Astrocyte (in vitro differentiated cells and primary cell): ENCODE measurements around the gene TMEM116. TPM values are rescaled to one million over a fixed set of nuclear protein-coding genes. Genes with fewer than 3 reads are reported as not detected.
A peak's percentile ranks its signal among the peaks of the same experiment; 100 is the strongest.

Source experiments
- DNase-seq: peaks from one replicate; pipeline ENCODE4 v3.0.0-alpha.2; 2010; ENCODE audit warnings: low read depth
- FAIRE-seq: peaks from 2 replicates; lab custom pipeline; 2011; peaks lifted over from hg19 to GRCh38; lab: Jason Lieb, UNC
- H2AFZ ChIP-seq: 2 replicates; pipeline ENCODE4 v1.6.0; 2012; ENCODE audit warnings: low read depth, low read length, inconsistent platforms
- H3K27ac ChIP-seq: 2 replicates; pipeline ENCODE4 v1.5.1; 2011; ENCODE audit warnings: low read depth, low read length, inconsistent platforms
- H3K27me3 ChIP-seq: 2 replicates; pipeline ENCODE4 v1.6.0; 2011; ENCODE audit warnings: low read length, inconsistent platforms; ENCODE audit not compliant: insufficient read depth
- H3K36me3 ChIP-seq: 2 replicates; pipeline ENCODE4 v1.5.1; 2011; ENCODE audit warnings: low read length, inconsistent platforms; ENCODE audit not compliant: insufficient read depth
- H3K4me1 ChIP-seq: 2 replicates; pipeline ENCODE4 v1.5.1; 2011; ENCODE audit warnings: low read length, inconsistent platforms; ENCODE audit not compliant: insufficient read depth
- H3K4me2 ChIP-seq: 2 replicates; pipeline ENCODE4 v1.6.0; 2012; ENCODE audit warnings: low read length, inconsistent platforms
- H3K4me3 ChIP-seq: 2 replicates; pipeline ENCODE4 v1.5.1; 2011; ENCODE audit warnings: low read depth, mild to moderate bottlenecking, low read length, inconsistent platforms; ENCODE audit not compliant: insufficient read depth
- H3K79me2 ChIP-seq: 2 replicates; pipeline ENCODE4 v1.6.0; 2012; ENCODE audit warnings: mild to moderate bottlenecking, low read length, inconsistent platforms; ENCODE audit not compliant: insufficient read depth
- H3K9ac ChIP-seq: 2 replicates; pipeline ENCODE4 v1.6.0; 2012; ENCODE audit warnings: mild to moderate bottlenecking, low read length, inconsistent platforms
- H3K9me3 ChIP-seq: 2 replicates; pipeline ENCODE4 v1.5.1; 2012; ENCODE audit warnings: low read depth, mild to moderate bottlenecking, low read length, inconsistent platforms; ENCODE audit not compliant: insufficient read depth
- H4K20me1 ChIP-seq: 2 replicates; pipeline ENCODE4 v1.6.0; 2012; ENCODE audit warnings: low read length, inconsistent platforms; ENCODE audit not compliant: insufficient read depth
- H3K27ac Mint-ChIP-seq: one replicate; pipeline ENCODE4 v1.8.0; 2021; ENCODE audit warnings: mild to moderate bottlenecking, mixed read lengths; ENCODE audit not compliant: unreplicated experiment
- H3K27me3 Mint-ChIP-seq: one replicate; pipeline ENCODE4 v1.8.0; 2021; ENCODE audit warnings: low read depth, mixed read lengths; ENCODE audit not compliant: unreplicated experiment
- H3K36me3 Mint-ChIP-seq: one replicate; pipeline ENCODE4 v1.8.0; 2021; ENCODE audit warnings: low read depth, mixed read lengths; ENCODE audit not compliant: unreplicated experiment
- H3K4me1 Mint-ChIP-seq: one replicate; pipeline ENCODE4 v1.8.0; 2021; ENCODE audit warnings: low read depth, mixed read lengths; ENCODE audit not compliant: unreplicated experiment
- H3K4me3 Mint-ChIP-seq: one replicate; pipeline ENCODE4 v1.8.0; 2021; ENCODE audit warnings: mild to moderate bottlenecking, moderate library complexity, mixed read lengths; ENCODE audit not compliant: unreplicated experiment
- H3K9me3 Mint-ChIP-seq: one replicate; pipeline ENCODE4 v1.8.0; 2021; ENCODE audit warnings: mild to moderate bottlenecking, mixed read lengths; ENCODE audit not compliant: unreplicated experiment
- EZH2 ChIP-seq: IDR thresholded peaks from 2 replicates; pipeline ENCODE4 v1.6.1; 2012; ENCODE audit warnings: mild to moderate bottlenecking, low read length, inconsistent platforms; ENCODE audit not compliant: insufficient read depth
- total RNA-seq: library from RNA; stranded (reverse); gene quantifications from 2 replicates; pipeline ENCODE4 v1.2.1, GENCODE V29; 2021
- TF ChIP-seq, protein P1 (sequence below): IDR thresholded peaks from 2 replicates; pipeline ENCODE4 v1.5.1; 2011; ENCODE audit warnings: low read depth, mild to moderate bottlenecking, inconsistent platforms, low read length, moderate library complexity; ENCODE audit not compliant: insufficient read depth

The TMEM116 gene
- total RNA-seq, 1 donor from 2014 or later, result 7.5 TPM

DNA sequence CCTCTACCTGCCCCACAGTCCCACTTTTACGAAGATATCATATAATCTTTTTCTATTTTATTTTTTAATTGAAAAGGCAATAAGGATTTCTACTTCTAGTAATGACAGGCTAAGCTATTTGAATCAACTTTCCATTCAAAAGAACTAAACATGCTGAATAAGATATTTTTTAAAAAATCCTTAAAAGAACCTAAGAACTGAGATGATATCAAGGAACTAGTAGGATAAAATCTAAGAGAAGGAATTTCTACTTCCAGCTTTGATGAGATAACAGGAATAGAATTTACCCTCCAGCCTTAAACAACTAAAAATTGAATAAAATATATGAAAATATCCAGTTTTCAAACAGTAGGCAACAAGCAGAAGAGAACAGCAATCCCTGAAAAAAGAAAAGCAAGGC lies 69.0 kb downstream of the TMEM116 start:
- Histone ChIP-seq H3K27ac (no peak overlapping the region), H3K36me3 (no peaks in the 10 kb centered on the region), H3K27me3 (no peaks in the 10 kb centered on the region), H3K9ac (no peak overlapping the region), H4K20me1 (no peaks in the 10 kb centered on the region), H2AFZ (no peak overlapping the region), H3K4me3 (no peak overlapping the region), H3K79me2 (no peaks in the 10 kb centered on the region), H3K9me3 (no peaks in the 10 kb centered on the region), H3K4me1 (peaks cover 5% of the 10 kb centered on the region), H3K4me2 (no peak overlapping the region)
- FAIRE-seq (no peak), DNase-seq (no peak)
- Mint-ChIP-seq H3K9me3 (no peaks in the 10 kb centered on the region), H3K36me3 (no peaks in the 10 kb centered on the region), H3K4me3 (no peak overlapping the region), H3K27me3 (no peaks in the 10 kb centered on the region), H3K27ac (no peak overlapping the region), H3K4me1 (peaks cover 3% of the 10 kb centered on the region)
- TF ChIP-seq EZH2, result no peak
- TF ChIP-seq, protein P1, sequence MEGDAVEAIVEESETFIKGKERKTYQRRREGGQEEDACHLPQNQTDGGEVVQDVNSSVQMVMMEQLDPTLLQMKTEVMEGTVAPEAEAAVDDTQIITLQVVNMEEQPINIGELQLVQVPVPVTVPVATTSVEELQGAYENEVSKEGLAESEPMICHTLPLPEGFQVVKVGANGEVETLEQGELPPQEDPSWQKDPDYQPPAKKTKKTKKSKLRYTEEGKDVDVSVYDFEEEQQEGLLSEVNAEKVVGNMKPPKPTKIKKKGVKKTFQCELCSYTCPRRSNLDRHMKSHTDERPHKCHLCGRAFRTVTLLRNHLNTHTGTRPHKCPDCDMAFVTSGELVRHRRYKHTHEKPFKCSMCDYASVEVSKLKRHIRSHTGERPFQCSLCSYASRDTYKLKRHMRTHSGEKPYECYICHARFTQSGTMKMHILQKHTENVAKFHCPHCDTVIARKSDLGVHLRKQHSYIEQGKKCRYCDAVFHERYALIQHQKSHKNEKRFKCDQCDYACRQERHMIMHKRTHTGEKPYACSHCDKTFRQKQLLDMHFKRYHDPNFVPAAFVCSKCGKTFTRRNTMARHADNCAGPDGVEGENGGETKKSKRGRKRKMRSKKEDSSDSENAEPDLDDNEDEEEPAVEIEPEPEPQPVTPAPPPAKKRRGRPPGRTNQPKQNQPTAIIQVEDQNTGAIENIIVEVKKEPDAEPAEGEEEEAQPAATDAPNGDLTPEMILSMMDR, result no peak

DNA sequence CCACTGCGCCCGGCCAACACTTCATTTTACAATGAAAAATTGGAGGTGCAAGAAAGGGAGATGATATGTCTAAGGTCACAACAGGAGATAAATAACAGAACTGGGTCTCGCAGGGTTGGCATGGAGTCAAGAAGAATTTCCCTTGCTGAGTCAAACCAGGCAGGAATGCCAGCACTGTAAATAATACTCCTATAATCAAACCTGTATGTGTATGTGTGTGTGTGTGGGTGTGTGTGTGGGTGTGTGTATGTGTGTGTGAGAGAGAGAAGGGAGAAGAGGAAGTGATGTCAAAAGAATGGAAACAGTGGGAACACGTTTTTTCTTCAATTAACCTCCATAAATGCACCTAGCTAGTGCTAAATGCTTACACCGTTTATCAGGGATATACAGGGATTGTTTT lies 70.4 kb downstream of the TMEM116 start:
- Mint-ChIP-seq H3K9me3 (no peaks in the 10 kb centered on the region), H3K4me1 (peaks cover 4% of the 10 kb centered on the region), H3K27ac (no peak overlapping the region), H3K36me3 (no peaks in the 10 kb centered on the region), H3K27me3 (no peaks in the 10 kb centered on the region), H3K4me3 (no peak overlapping the region)
- no peaks in the 10 kb centered on the region for H3K79me2 ChIP-seq
- peak overlapping the region; percentile 15 for H3K9ac ChIP-seq
- peak overlapping the region; percentile 35 for H3K4me2 ChIP-seq
- DNase-seq (peak; percentile 75), FAIRE-seq (no peak)
- H3K4me1 ChIP-seq, result peaks cover 5% of the 10 kb centered on the region
- H3K27ac ChIP-seq, result no peak overlapping the region
- no peak for TF ChIP-seq EZH2
- TF ChIP-seq, protein P1, result no peak
- H4K20me1 ChIP-seq, result no peaks in the 10 kb centered on the region
- H3K4me3 ChIP-seq, result no peak overlapping the region
- H3K36me3 ChIP-seq, result no peaks in the 10 kb centered on the region
- H2AFZ ChIP-seq, result peak overlapping the region; percentile 34
- no peaks in the 10 kb centered on the region for H3K27me3 ChIP-seq
- no peaks in the 10 kb centered on the region for H3K9me3 ChIP-seq

DNA sequence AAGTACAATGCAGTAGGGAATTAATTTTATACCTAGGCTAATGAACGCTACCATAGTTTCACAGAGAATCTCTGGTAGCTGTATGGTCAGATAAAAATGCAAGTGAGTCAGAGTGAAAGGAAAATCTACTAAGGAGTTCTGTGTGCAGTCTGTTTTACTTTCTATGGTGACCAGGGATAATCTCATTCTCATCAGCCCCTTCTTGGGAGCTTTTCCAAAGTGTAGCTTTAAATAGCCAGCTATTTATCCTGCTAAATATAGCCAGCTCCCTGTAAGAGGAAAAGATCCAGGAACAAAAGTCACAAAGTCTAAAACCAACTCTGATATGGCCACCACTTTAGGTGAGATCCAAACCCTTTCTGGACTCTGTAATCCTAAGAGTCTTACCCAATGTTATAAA lies 75.5 kb downstream of the TMEM116 start:
- Mint-ChIP-seq H3K9me3 (no peaks in the 10 kb centered on the region), H3K27ac (peak overlapping the region; percentile 50), H3K4me3 (peak overlapping the region; percentile 61), H3K36me3 (no peaks in the 10 kb centered on the region), H3K27me3 (no peaks in the 10 kb centered on the region), H3K4me1 (peaks cover 10% of the 10 kb centered on the region)
- Histone ChIP-seq H3K4me3 (no peak overlapping the region), H3K9me3 (no peaks in the 10 kb centered on the region), H3K4me1 (no peaks in the 10 kb centered on the region), H3K27ac (no peak overlapping the region), H3K4me2 (peak overlapping the region; percentile 3), H3K36me3 (no peaks in the 10 kb centered on the region), H2AFZ (no peak overlapping the region), H3K9ac (no peak overlapping the region), H3K79me2 (no peaks in the 10 kb centered on the region), H4K20me1 (no peaks in the 10 kb centered on the region), H3K27me3 (no peaks in the 10 kb centered on the region)
- DNase-seq, result peak; percentile 54
- FAIRE-seq, result peak; percentile 88
- TF ChIP-seq EZH2, result no peak
- TF ChIP-seq, protein P1, result no peak
